Lung (tissue), 12 donors: Measurements from ENCODE around the gene ATXN1. TPM values are rescaled to one million over a fixed set of nuclear protein-coding genes. Genes with fewer than 3 reads are reported as not detected.

Source experiments
- ATAC-seq: fragments of 200-7000 bp; cut with Tn5 transposase; one replicate; pipeline ENCODE4 v1.9.1; 2020; ENCODE audit warnings: moderate number of reproducible peaks; ENCODE audit not compliant: insufficient read depth, low FRiP score
- DNase-seq, 3 donors: peaks; one replicate each; pipeline ENCODE4 v3.0.0-alpha.2; 2013 to 2017
- H3K27ac ChIP-seq, 2 donors: one replicate each; pipeline ENCODE4 v1.5.1; 2013; ENCODE audit warnings: mild to moderate bottlenecking in 2 of 2, moderate library complexity in 2 of 2, control low read depth in 1 of 2, inconsistent platforms in 1 of 2, low read depth in 1 of 2, low read length in 1 of 2
- H3K27me3 ChIP-seq, 3 donors: one replicate each; pipeline ENCODE4 v1.5.1; 2013; ENCODE audit warnings: low read length in 2 of 3; ENCODE audit not compliant: control insufficient read depth in 3 of 3, insufficient read depth in 3 of 3
- H3K36me3 ChIP-seq, 4 donors: one replicate each; pipeline ENCODE4 v1.5.1; 2013; ENCODE audit warnings: low read length in 4 of 4, mild to moderate bottlenecking in 1 of 4, moderate library complexity in 1 of 4; ENCODE audit not compliant: control insufficient read depth in 4 of 4, insufficient read depth in 4 of 4
- H3K4me1 ChIP-seq, 5 donors: one replicate each; pipeline ENCODE4 v1.5.1; 2013; ENCODE audit warnings: low read length in 5 of 5, mild to moderate bottlenecking in 2 of 5, moderate library complexity in 1 of 5; ENCODE audit not compliant: control insufficient read depth in 5 of 5, insufficient read depth in 5 of 5
- H3K4me3 ChIP-seq: one replicate; pipeline ENCODE4 v1.5.1; 2013; ENCODE audit warnings: mild to moderate bottlenecking, control low read depth, moderate library complexity
- H3K9ac ChIP-seq, 2 donors: one replicate each; pipeline ENCODE4 v1.5.1; 2013; ENCODE audit warnings: low read length in 2 of 2, control low read depth in 1 of 2; ENCODE audit not compliant: insufficient read depth in 1 of 2
- H3K9me3 ChIP-seq, 4 donors: one replicate each; pipeline ENCODE4 v1.5.1; 2013; ENCODE audit warnings: low read length in 3 of 4, mild to moderate bottlenecking in 1 of 4, moderate library complexity in 1 of 4; ENCODE audit not compliant: control insufficient read depth in 4 of 4, insufficient read depth in 3 of 4
- CTCF ChIP-seq: IDR thresholded peaks from 2 replicates; pipeline ENCODE4 v1.5.1; 2012; ENCODE audit warnings: mild to moderate bottlenecking; ENCODE audit errors: control extremely low read depth, extremely low read depth
- WGBS, 2 donors: extraction: QIAGEN DNeasy Blood & Tissue Kit; methylation state at CpG; one replicate each; pipeline ENCODE4 v1.1.7; 2013; 5-methylcytosine and 5-hydroxymethylcytosine counted together
- polyA plus RNA-seq, 2 donors: library from polyadenylated mRNA; stranded (reverse); fragments of 200-250 nt; gene quantifications; one replicate each; pipeline ENCODE4 v1.2.1, GENCODE V29; 2013
- total RNA-seq, 2 donors: library from RNA; depleted of rRNA in 1 of 2; stranded (reverse); fragments of >200 nt in 1 of 2; gene quantifications; one replicate each; pipeline ENCODE4 v1.2.1, GENCODE V29; 2014 to 2021
- donor health status: control.
- donor health status: control.
- donor health status: Bipolar disorder and iron deficiency.
- donor health status: healthy.
- donor health status: DM: yes; HTN: yes; CAD: no.

ATXN1 gene
- total and polyA plus RNA-seq, 4 donors = 9.7 to 108 (median 34.9) TPM

- H3K27ac ChIP-seq = peak overlapping the region in 1 of 2 donors; percentile 94
- no peak for TF ChIP-seq CTCF
- no peaks in the 10 kb centered on the region for H3K9me3 ChIP-seq
- no peaks in the 10 kb centered on the region for H3K27me3 ChIP-seq
- H3K4me1 ChIP-seq = peaks cover 0 to 31% (median 8%) of the 10 kb centered on the region in 5 donors
- no peak for ATAC-seq
- no peak overlapping the region for H3K4me3 ChIP-seq
- no peaks in the 10 kb centered on the region for H3K36me3 ChIP-seq
- DNase-seq = no peak
- H3K9ac ChIP-seq = no peak overlapping the region
- WGBS, 2 donors = 19 to 58% methylated on average over 2 of the region's 2 CpGs
Observed at GRCh38 chr6:16800942-16801341, 39.7 kb upstream of the ATXN1 start.

- Histone ChIP-seq H3K4me1 (peaks cover 0 to 25% (median 8%) of the 10 kb centered on the region in 5 donors), H3K27ac (peak overlapping the region in 1 of 2 donors; percentile 94), H3K9me3 (no peaks in the 10 kb centered on the region), H3K4me3 (no peak overlapping the region), H3K36me3 (no peaks in the 10 kb centered on the region), H3K27me3 (no peaks in the 10 kb centered on the region), H3K9ac (no peak overlapping the region)
- DNase-seq (no peak), ATAC-seq (no peak)
- no peak for TF ChIP-seq CTCF
- WGBS, 2 donors = 38 to 62% methylated on average over 3 of the region's 3 CpGs
Observed at GRCh38 chr6:16800341-16800740, 39.1 kb upstream of the ATXN1 start.

- H3K36me3 ChIP-seq = no peaks in the 10 kb centered on the region
- peaks cover 0 to 20% (median 2%) of the 10 kb centered on the region in 5 donors for H3K4me1 ChIP-seq
- DNase-seq (no peak), ATAC-seq (no peak)
- no peaks in the 10 kb centered on the region for H3K27me3 ChIP-seq
- TF ChIP-seq CTCF = no peak
- peak overlapping the region in 1 of 2 donors; percentile 56 for H3K27ac ChIP-seq
- H3K4me3 ChIP-seq = no peak overlapping the region
- H3K9ac ChIP-seq = no peak overlapping the region
- no peaks in the 10 kb centered on the region for H3K9me3 ChIP-seq
- WGBS, 2 donors = 72 to 79% methylated on average over 8 of the region's 8 CpGs
Observed at GRCh38 chr6:16799279-16800193, 38.3 kb upstream of the ATXN1 start.
